ENCODE data around the gene FXYD1.
"Not testable (repeated sequence)": the region's sequence is repeated elsewhere in the genome, so short reads cannot be mapped to it uniquely, and the experiment has no call there.

Gene FXYD1

GRCh38 chr19:35125749-35126623 is 12.6 kb upstream of the FXYD1 start:
- no peak for DNase-seq

GRCh38 chr19:35126624-35126959 is 12.0 kb upstream of the FXYD1 start:
- no peak for DNase-seq

- no peak for DNase-seq
These were observed 10.8 kb upstream of the FXYD1 start for GRCh38 chr19:35127871-35128270.

GRCh38 chr19:35128398-35129057 is 10.1 kb upstream of the FXYD1 start:
- no peak for DNase-seq

GRCh38 chr19:35129724-35130274 is 8.8 kb upstream of the FXYD1 start:
- DNase-seq: not testable (repeated sequence)

GRCh38 chr19:35130761-35131720 is 7.6 kb upstream of the FXYD1 start:
- DNase-seq: no peak

- no peak for DNase-seq
These were observed 6.4 kb upstream of the FXYD1 start for GRCh38 chr19:35132254-35132653.

GRCh38 chr19:35133826-35134225 is 4.8 kb upstream of the FXYD1 start:
- DNase-seq: no peak

GRCh38 chr19:35134601-35135242 is 3.9 kb upstream of the FXYD1 start, which contains the start of gene LGI4:
Gene LGI4, minus strand, starts transcription at chr19:35135059. Its CDS starts 379 bp downstream, at chr19:35134680.
- DNase-seq: no peak

- peak; percentile 66 for DNase-seq
These were observed 3.2 kb upstream of the FXYD1 start for GRCh38 chr19:35135389-35135909.

GRCh38 chr19:35136231-35136630 is 2.4 kb upstream of the FXYD1 start:
- DNase-seq: no peak

- DNase-seq: no peak
These were observed 1.5 kb upstream of the FXYD1 start for GRCh38 chr19:35136977-35137702.

GRCh38 chr19:35140207-35140961 is 1.8 kb downstream of the FXYD1 start:
- no peak for DNase-seq

- peak; percentile 99 for DNase-seq
These were observed 2.6 kb downstream of the FXYD1 start for GRCh38 chr19:35140962-35141836.

GRCh38 chr19:35141837-35142605 is 3.4 kb downstream of the FXYD1 start:
- no peak for DNase-seq

- DNase-seq: peak; percentile 66
These were observed 4.1 kb downstream of the FXYD1 start for GRCh38 chr19:35142606-35143230.

- no peak for DNase-seq
These were observed 4.6 kb downstream of the FXYD1 start, which contains the start of gene FXYD7 for GRCh38 chr19:35143231-35143715. Gene FXYD7, plus strand, starts transcription at chr19:35143255. Its CDS starts 79 bp downstream, at chr19:35143334.

- no peak for DNase-seq
These were observed 5.2 kb downstream of the FXYD1 start for GRCh38 chr19:35143818-35144217.

All from stimulated activated CD4-positive, alpha-beta T cell treated with anti-CD3 and anti-CD28 coated beads, Interleukin-12 subunit alpha, Interleukin-12 subunit beta, amount 100 ng/mL, for 4 hours (primary cell).